Panc1 (cell line): ENCODE data around the gene AHDC1. TPM values are rescaled to one million over a fixed set of nuclear protein-coding genes. Genes with fewer than 3 reads are reported as not detected.

Source experiments
- ATAC-seq: fragments of 200-7000 bp; cut with Tn5 transposase; 2 replicates; pipeline ENCODE4 v1.9.1; 2020; ENCODE audit warnings: mild to moderate bottlenecking, moderate library complexity
- BruUV-seq: library from RNA; stranded (reverse); fragments of 400-500 nt; replicated peaks from 2 replicates; lab custom pipeline; 2021; lab: Mats Ljungman, UMichigan
- CTCF ChIA-PET: fragments of 300-600 bp; sonication (Branson Sonifier 250); formaldehyde crosslinking; loops from one replicate; lab custom pipeline; 2022; ENCODE audit warnings: antibody characterized with exemption; lab: Charles Lee
- POLR2A ChIA-PET: fragments of 300-600 bp; sonication (Branson Sonifier 250); formaldehyde crosslinking; loops from one replicate; lab custom pipeline; 2022; ENCODE audit warnings: antibody characterized with exemption; lab: Charles Lee
- DNase-seq: peaks from one replicate; pipeline ENCODE4 v3.0.0-alpha.2; 2010; ENCODE audit warnings: low read depth, low spot score
- H3K27ac ChIP-seq: 2 replicates; pipeline ENCODE4 v1.5.1; 2011; ENCODE audit warnings: mild to moderate bottlenecking, low read length, inconsistent platforms
- H3K27me3 ChIP-seq: fragments of 200-500 bp; sonication (Bioruptor generic); 2 replicates; pipeline ENCODE4 v1.6.0; 2014; ENCODE audit warnings: low read length, inconsistent platforms; ENCODE audit not compliant: control insufficient read depth, insufficient read depth
- H3K36me3 ChIP-seq: fragments of 200-500 bp; sonication (Bioruptor generic); 2 replicates; pipeline ENCODE4 v1.5.1; 2014; ENCODE audit warnings: inconsistent platforms, mild to moderate bottlenecking, low read length, moderate library complexity; ENCODE audit not compliant: control insufficient read depth, insufficient read depth
- H3K4me1 ChIP-seq: 2 replicates; pipeline ENCODE4 v1.5.1; 2011; ENCODE audit warnings: inconsistent platforms, mild to moderate bottlenecking, low read length, moderate library complexity; ENCODE audit not compliant: control insufficient read depth, insufficient read depth
- H3K4me3 ChIP-seq, 2 experiments: 2 replicates each; pipeline ENCODE4 v1.5.1; 2011 to 2012; ENCODE audit warnings: low read depth in 2 of 2, low read length in 2 of 2, mild to moderate bottlenecking in 2 of 2, inconsistent platforms in 1 of 2, moderate library complexity in 1 of 2
- H3K9me3 ChIP-seq: fragments of 200-500 bp; sonication (Bioruptor generic); 2 replicates; pipeline ENCODE4 v1.5.1; 2014; ENCODE audit warnings: low read depth, mild to moderate bottlenecking, inconsistent platforms, low read length, moderate library complexity; ENCODE audit not compliant: control insufficient read depth, insufficient read depth
- POLR2AphosphoS5 ChIP-seq: IDR thresholded peaks from 2 replicates; pipeline ENCODE4 v1.6.1; 2012; ENCODE audit warnings: mild to moderate bottlenecking, low read depth, low read length, moderate library complexity
- SIN3A ChIP-seq: IDR thresholded peaks from 2 replicates; pipeline ENCODE4 v1.6.1; 2012; ENCODE audit warnings: low read depth, mild to moderate bottlenecking, low read length, moderate library complexity, borderline replicate concordance; ENCODE audit not compliant: insufficient read depth
- TCF7L2 ChIP-seq: IDR thresholded peaks from 2 replicates; pipeline ENCODE4 v1.6.1; 2011; ENCODE audit warnings: mild to moderate bottlenecking, low read depth, low read length, inconsistent platforms
- in situ Hi-C: cut with HindIII; loops from 2 replicates; pipeline ENCODE4 v1.10.0; 2016; ENCODE audit warnings: low sequenced_read_pairs, low pct_unique_long_range_greater_than_20kb
- intact Hi-C: fragments of 100-400 bp; cut with micrococcal nuclease; formaldehyde crosslinking; loops from one replicate; pipeline ENCODE4 v1.10.0; 2022; ENCODE audit not compliant: unreplicated experiment
- total RNA-seq: library from RNA; stranded (reverse); gene quantifications from one replicate; pipeline ENCODE4 v1.2.1, GENCODE V29; 2021; ENCODE audit not compliant: unreplicated experiment
- TF ChIP-seq, protein P1 (sequence below), 2 experiments: IDR thresholded peaks; 2 replicates each; pipeline ENCODE4 v1.6.1; 2011 to 2012; ENCODE audit warnings: low read depth in 2 of 2, control low read depth in 1 of 2, low read length in 1 of 2, mild to moderate bottlenecking in 1 of 2, moderate library complexity in 1 of 2; ENCODE audit not compliant: insufficient read depth in 1 of 2
- TF ChIP-seq, protein P2 (sequence below): fragments of 450-650 bp; IDR thresholded peaks from 2 replicates; pipeline ENCODE4 v1.5.1; 2017; ENCODE audit warnings: mild to moderate bottlenecking

The AHDC1 gene
- total RNA-seq, 1 experiment from 2014 or later, result 47.1 TPM

DNA sequence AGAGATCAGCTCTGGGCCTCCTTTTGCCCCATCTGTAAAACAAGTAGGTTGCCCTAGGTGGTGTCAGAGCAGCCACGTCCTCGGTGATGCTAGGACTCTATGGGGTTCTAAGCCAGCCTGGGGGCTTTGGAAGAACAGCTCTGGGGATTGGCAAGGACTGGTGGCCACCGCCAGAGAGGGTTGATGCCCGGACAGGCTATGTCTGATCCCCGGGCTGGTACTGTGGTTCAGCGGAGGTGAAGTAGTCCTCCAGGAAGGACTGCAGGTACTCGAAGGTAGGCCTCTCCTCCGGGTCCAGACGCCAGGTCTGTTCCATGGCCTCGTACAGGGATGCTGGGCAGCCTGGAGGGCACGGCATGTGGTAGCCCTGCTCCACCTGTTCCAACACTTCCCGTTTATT, 8.8 kb upstream of the AHDC1 start:
- in situ Hi-C loops (no loop called here), intact Hi-C loops (no loop called here)
- Histone ChIP-seq H3K4me1 (no peaks in the 10 kb centered on the region), H3K9me3 (no peaks in the 10 kb centered on the region), H3K36me3 (no peaks in the 10 kb centered on the region), H3K27ac (no peak overlapping the region), H3K27me3 (no peaks in the 10 kb centered on the region), H3K4me3 (no peak overlapping the region)
- POLR2A ChIA-PET, result no interaction called here
- ATAC-seq (no peak), DNase-seq (no peak)
- BruUV-seq, result no TSS peak
- TF ChIP-seq POLR2AphosphoS5 (no peak), SIN3A (no peak), TCF7L2 (no peak)
- TF ChIP-seq, protein P1, sequence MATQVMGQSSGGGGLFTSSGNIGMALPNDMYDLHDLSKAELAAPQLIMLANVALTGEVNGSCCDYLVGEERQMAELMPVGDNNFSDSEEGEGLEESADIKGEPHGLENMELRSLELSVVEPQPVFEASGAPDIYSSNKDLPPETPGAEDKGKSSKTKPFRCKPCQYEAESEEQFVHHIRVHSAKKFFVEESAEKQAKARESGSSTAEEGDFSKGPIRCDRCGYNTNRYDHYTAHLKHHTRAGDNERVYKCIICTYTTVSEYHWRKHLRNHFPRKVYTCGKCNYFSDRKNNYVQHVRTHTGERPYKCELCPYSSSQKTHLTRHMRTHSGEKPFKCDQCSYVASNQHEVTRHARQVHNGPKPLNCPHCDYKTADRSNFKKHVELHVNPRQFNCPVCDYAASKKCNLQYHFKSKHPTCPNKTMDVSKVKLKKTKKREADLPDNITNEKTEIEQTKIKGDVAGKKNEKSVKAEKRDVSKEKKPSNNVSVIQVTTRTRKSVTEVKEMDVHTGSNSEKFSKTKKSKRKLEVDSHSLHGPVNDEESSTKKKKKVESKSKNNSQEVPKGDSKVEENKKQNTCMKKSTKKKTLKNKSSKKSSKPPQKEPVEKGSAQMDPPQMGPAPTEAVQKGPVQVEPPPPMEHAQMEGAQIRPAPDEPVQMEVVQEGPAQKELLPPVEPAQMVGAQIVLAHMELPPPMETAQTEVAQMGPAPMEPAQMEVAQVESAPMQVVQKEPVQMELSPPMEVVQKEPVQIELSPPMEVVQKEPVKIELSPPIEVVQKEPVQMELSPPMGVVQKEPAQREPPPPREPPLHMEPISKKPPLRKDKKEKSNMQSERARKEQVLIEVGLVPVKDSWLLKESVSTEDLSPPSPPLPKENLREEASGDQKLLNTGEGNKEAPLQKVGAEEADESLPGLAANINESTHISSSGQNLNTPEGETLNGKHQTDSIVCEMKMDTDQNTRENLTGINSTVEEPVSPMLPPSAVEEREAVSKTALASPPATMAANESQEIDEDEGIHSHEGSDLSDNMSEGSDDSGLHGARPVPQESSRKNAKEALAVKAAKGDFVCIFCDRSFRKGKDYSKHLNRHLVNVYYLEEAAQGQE (IDR thresholded peaks at IDR 0.05; ENCODE audit: insufficient read depth in 1 of 2, low read depth in 2 of 2, low read length in 1 of 2), result no peak
- TF ChIP-seq, protein P2, sequence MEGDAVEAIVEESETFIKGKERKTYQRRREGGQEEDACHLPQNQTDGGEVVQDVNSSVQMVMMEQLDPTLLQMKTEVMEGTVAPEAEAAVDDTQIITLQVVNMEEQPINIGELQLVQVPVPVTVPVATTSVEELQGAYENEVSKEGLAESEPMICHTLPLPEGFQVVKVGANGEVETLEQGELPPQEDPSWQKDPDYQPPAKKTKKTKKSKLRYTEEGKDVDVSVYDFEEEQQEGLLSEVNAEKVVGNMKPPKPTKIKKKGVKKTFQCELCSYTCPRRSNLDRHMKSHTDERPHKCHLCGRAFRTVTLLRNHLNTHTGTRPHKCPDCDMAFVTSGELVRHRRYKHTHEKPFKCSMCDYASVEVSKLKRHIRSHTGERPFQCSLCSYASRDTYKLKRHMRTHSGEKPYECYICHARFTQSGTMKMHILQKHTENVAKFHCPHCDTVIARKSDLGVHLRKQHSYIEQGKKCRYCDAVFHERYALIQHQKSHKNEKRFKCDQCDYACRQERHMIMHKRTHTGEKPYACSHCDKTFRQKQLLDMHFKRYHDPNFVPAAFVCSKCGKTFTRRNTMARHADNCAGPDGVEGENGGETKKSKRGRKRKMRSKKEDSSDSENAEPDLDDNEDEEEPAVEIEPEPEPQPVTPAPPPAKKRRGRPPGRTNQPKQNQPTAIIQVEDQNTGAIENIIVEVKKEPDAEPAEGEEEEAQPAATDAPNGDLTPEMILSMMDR, result no peak
- CTCF ChIA-PET, result no interaction called here

GRCh38 chr1:27611450-27611849, 7.5 kb upstream of the AHDC1 start:
- in situ Hi-C loops, result no loop called here
- ATAC-seq, result no peak

More at GRCh38 chr1:27611450-27611849, 7.5 kb upstream of the AHDC1 start:
- Histone ChIP-seq H3K9me3 (no peaks in the 10 kb centered on the region), H3K36me3 (no peaks in the 10 kb centered on the region), H3K27me3 (no peaks in the 10 kb centered on the region), H3K27ac (no peak overlapping the region), H3K4me3 (no peak overlapping the region), H3K4me1 (no peaks in the 10 kb centered on the region; the same call in 1 of the 2 replicates)
- intact Hi-C loops, result no loop called here
- no peak for DNase-seq
- TF ChIP-seq POLR2AphosphoS5 (no peak), TCF7L2 (no peak), SIN3A (no peak)
- TF ChIP-seq, protein P2, result no peak
- TF ChIP-seq, protein P1 (IDR thresholded peaks at IDR 0.05; ENCODE audit: insufficient read depth in 1 of 2, low read depth in 2 of 2, low read length in 1 of 2), result no peak
- ChIA-PET CTCF (interaction anchor here (0.6 kb wide), 2 partner anchors 314 to 536 kb away, joined by 3 to 4 read pairs; no protein-coding TSS in a partner anchor), POLR2A (no interaction called here)
- BruUV-seq, result no TSS peak
